Measurements from ENCODE around the gene STKLD1.

STKLD1 gene

DNA sequence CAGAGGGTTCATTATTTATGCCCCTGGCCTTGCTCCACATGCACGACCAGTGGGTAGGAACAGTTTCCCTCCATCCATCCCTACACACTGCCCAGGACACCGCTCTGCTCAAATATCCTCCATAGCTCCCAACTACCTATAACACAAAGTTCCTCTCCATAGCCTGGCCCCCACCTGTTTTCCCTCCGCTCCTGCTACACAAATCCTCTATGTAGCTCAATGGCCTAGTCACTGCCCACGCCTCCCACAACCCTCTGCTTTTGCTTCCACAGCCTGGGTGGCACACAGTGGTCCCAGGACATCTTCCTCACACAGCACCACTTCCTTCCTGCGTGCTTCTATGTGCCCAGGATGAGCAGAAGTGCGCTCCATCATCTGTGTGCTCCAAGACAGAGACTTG, 21.2 kb downstream of the STKLD1 start:
- in situ Hi-C loops (cut with MboI; ENCODE audit: low sequenced_read_pairs, unreplicated experiment): no loop called here
- DNase-seq (ENCODE audit: low spot score): no peak
- TF ChIP-seq, protein P1, sequence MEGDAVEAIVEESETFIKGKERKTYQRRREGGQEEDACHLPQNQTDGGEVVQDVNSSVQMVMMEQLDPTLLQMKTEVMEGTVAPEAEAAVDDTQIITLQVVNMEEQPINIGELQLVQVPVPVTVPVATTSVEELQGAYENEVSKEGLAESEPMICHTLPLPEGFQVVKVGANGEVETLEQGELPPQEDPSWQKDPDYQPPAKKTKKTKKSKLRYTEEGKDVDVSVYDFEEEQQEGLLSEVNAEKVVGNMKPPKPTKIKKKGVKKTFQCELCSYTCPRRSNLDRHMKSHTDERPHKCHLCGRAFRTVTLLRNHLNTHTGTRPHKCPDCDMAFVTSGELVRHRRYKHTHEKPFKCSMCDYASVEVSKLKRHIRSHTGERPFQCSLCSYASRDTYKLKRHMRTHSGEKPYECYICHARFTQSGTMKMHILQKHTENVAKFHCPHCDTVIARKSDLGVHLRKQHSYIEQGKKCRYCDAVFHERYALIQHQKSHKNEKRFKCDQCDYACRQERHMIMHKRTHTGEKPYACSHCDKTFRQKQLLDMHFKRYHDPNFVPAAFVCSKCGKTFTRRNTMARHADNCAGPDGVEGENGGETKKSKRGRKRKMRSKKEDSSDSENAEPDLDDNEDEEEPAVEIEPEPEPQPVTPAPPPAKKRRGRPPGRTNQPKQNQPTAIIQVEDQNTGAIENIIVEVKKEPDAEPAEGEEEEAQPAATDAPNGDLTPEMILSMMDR (IDR thresholded peaks at IDR 0.05; ENCODE audit: borderline replicate concordance, control extremely low read depth, extremely low read depth, insufficient read depth, missing control alignments): no peak

DNA sequence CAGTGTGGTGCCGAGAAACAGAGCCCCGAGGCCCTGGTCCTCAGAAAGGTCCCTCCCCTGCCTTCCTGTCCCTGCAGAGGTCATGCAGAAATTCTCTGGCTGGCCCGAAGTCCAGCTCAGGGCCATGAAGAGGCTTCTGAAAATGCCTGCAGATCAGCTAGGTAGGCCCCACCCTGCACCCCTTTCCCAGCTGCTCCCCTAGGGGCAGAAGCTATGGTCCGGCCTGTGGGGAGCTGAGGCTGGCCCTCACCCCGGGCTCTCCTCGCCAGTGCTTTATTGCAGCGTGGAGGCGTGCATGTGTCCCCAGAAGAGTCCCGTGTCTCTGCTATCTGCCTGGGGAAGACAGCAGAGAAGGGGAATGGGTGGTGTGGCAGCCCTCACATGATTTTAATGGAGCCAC, 21.7 kb downstream of the STKLD1 start:
- no peak for DNase-seq (ENCODE audit: low spot score)
- TF ChIP-seq, protein P1 (IDR thresholded peaks at IDR 0.05; ENCODE audit: borderline replicate concordance, control extremely low read depth, extremely low read depth, insufficient read depth, missing control alignments): no peak
- in situ Hi-C loops (cut with MboI; ENCODE audit: low sequenced_read_pairs, unreplicated experiment): no loop called here

DNA sequence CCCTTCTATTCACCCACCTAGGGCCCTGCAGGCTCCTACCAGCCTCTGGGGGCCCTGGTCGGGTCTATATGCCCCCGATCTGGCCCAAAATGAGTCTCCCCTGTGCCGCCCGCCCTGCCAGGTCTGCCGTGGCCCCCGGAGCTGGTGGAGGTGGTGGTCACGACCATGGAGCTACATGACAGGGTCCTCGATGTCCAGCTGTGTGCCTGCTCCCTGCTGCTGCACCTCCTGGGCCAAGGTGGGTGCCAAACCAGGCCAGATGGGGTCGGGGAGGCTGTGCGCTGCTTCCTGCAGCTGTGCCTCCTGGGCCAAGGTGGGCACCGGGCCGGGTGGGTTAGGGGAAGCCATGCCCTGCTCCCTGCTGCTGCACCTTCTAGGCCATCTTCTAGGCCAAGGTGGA, 24.1 kb downstream of the STKLD1 start:
- no peak for DNase-seq (ENCODE audit: low spot score)
- in situ Hi-C loops (cut with MboI; ENCODE audit: low sequenced_read_pairs, unreplicated experiment): no loop called here
- TF ChIP-seq, protein P1 (IDR thresholded peaks at IDR 0.05; ENCODE audit: borderline replicate concordance, control extremely low read depth, extremely low read depth, insufficient read depth, missing control alignments): no peak

DNA sequence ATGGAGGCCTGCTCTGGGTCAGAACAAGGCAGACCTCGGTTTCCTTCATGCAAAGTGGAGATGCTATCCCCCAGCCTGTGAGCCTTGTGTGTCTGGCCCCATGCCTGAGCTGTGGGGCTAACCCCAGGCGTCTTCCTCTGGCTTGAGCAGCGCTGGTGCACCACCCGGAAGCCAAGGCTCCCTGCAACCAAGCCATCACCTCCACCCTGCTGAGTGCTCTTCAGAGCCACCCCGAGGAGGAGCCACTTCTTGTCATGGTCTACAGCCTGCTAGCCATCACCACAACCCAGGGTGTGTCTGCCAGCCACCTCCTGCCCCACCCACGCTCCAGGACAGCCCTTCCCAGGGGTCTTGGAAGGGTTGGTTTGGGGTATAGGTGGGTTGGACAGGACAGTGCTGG, 25.4 kb downstream of the STKLD1 start:
- in situ Hi-C loops (cut with MboI; ENCODE audit: low sequenced_read_pairs, unreplicated experiment): no loop called here
- no peak for DNase-seq (ENCODE audit: low spot score)
- TF ChIP-seq, protein P1 (IDR thresholded peaks at IDR 0.05; ENCODE audit: borderline replicate concordance, control extremely low read depth, extremely low read depth, insufficient read depth, missing control alignments): no peak

DNA sequence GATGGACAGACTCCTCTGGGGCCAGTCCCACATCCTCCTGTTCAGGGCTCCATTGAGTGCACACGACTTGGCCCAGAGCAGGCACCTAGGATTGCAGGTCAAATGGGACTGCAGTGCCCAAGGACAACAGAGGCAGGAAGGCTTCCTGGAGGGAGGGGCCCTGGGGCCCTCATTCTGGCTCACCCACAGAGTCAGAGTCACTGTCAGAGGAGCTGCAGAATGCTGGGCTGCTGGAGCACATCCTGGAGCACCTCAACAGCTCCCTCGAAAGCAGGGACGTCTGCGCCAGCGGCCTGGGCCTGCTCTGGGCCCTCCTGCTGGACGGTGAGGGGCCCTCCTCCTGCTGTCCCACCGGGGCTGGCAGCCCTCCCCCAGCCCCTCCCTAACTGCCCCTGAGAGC, 26.5 kb downstream of the STKLD1 start:
- TF ChIP-seq, protein P1 (IDR thresholded peaks at IDR 0.05; ENCODE audit: borderline replicate concordance, control extremely low read depth, extremely low read depth, insufficient read depth, missing control alignments): no peak
- in situ Hi-C loops (cut with MboI; ENCODE audit: low sequenced_read_pairs, unreplicated experiment): no loop called here

DNA sequence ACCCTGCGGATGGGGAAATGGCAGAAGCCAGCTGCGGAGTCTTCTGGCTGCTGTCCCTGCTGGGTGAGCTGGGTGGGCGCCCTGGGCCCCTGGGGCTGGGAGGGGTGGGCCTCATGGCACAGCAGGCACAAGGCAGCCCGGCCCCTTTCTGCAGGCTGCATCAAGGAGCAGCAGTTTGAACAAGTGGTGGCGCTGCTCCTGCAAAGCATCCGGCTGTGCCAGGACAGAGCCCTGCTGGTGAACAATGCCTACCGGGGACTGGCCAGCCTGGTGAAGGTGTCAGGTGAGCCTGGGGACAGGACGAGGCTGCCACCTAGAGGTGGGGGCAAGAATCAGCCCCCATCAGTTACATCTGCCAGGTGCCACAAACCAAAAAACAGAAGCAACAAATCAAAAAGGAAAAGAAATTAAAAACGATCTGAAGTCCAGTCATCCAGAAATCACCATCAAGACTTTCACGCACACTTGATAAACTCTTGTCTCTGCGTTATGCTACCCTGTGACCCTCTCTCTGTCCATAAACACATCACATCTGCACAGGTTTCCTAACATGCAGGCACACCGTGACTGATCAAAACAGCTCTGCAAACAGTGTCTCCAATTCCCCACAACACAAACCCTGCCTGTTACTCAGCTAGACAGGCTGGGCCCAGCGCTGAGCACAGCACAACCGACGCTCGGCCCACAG, 27.7 kb downstream of the STKLD1 start:
- peak; percentile 66 for DNase-seq (ENCODE audit: low spot score)
- TF ChIP-seq, protein P1 (IDR thresholded peaks at IDR 0.05; ENCODE audit: borderline replicate concordance, control extremely low read depth, extremely low read depth, insufficient read depth, missing control alignments): peak; percentile 53

More for the DNA sequence above, 26.5 kb downstream of the STKLD1 start:
- no peak for DNase-seq (ENCODE audit: low spot score)

More for the DNA sequence above, 27.7 kb downstream of the STKLD1 start:
- in situ Hi-C loops (cut with MboI; ENCODE audit: low sequenced_read_pairs, unreplicated experiment): no loop called here

Measured in GM13976 (cell line).